Esophagus (tissue), 2 donors: Measurements from ENCODE around the gene DNAJC27. TPM values are rescaled to one million over a fixed set of nuclear protein-coding genes. Genes with fewer than 3 reads are reported as not detected.

Experiments used
- H3K27ac ChIP-seq, 2 donors: one replicate each; pipeline ENCODE4 v1.5.1; 2013; ENCODE audit warnings: low read depth in 2 of 2, mild to moderate bottlenecking in 2 of 2, inconsistent platforms in 1 of 2, low read length in 1 of 2, moderate library complexity in 1 of 2
- H3K27me3 ChIP-seq, 2 donors: one replicate each; pipeline ENCODE4 v1.6.1; 2013; ENCODE audit warnings: low read length in 2 of 2, control low read depth in 1 of 2, mild to moderate bottlenecking in 1 of 2; ENCODE audit not compliant: insufficient read depth in 2 of 2, control insufficient read depth in 1 of 2
- H3K36me3 ChIP-seq, 2 donors: one replicate each; pipeline ENCODE4 v1.6.1; 2013; ENCODE audit warnings: low read length in 1 of 2; ENCODE audit not compliant: control insufficient read depth in 2 of 2, insufficient read depth in 2 of 2
- H3K4me1 ChIP-seq, 2 donors: one replicate each; pipeline ENCODE4 v1.6.1; 2013; ENCODE audit warnings: low read length in 1 of 2; ENCODE audit not compliant: control insufficient read depth in 2 of 2, insufficient read depth in 2 of 2
- H3K4me3 ChIP-seq, 2 donors: one replicate each; pipeline ENCODE4 v1.5.1; 2013; ENCODE audit warnings: low read length in 2 of 2, mild to moderate bottlenecking in 2 of 2, low read depth in 1 of 2, moderate library complexity in 1 of 2
- H3K9me3 ChIP-seq, 2 donors: one replicate each; pipeline ENCODE4 v1.6.1; 2013; ENCODE audit warnings: mild to moderate bottlenecking in 2 of 2, low read depth in 1 of 2, low read length in 1 of 2, moderate library complexity in 1 of 2; ENCODE audit not compliant: control insufficient read depth in 2 of 2, insufficient read depth in 1 of 2
- WGBS, 2 donors: extraction: QIAGEN DNeasy Blood & Tissue Kit; methylation state at CpG; one replicate each; pipeline ENCODE4 v1.1.7; 2013; 5-methylcytosine and 5-hydroxymethylcytosine counted together
- polyA plus RNA-seq, 2 donors: library from polyadenylated mRNA; stranded (reverse); fragments of 200-250 nt; gene quantifications; one replicate each; pipeline ENCODE4 v1.2.3, GENCODE V29; 2013
- donor health status: healthy with polysubstance abuse.
- donor health status: Bipolar disorder and iron deficiency.

DNAJC27 gene
- polyA plus RNA-seq, 2 donors = 1.4 TPM

- H3K27ac ChIP-seq = peak overlapping the region; percentile 98
- H3K9me3 ChIP-seq = no peaks in the 10 kb centered on the region
- H3K27me3 ChIP-seq = no peaks in the 10 kb centered on the region
- H3K4me3 ChIP-seq = peak overlapping the region; percentile 64 to 91
- 0 to 1% methylated on average over 19 of the region's 19 CpGs for WGBS, 2 donors
- no peaks in the 10 kb centered on the region for H3K36me3 ChIP-seq
- H3K4me1 ChIP-seq = peaks cover 0 to 2% of the 10 kb centered on the region in 2 donors
These were observed 683 bp upstream of the DNAJC27 start for GRCh38 chr2:24972315-24972961.

GRCh38 chr2:24971286-24971535 lies 544 bp downstream of the DNAJC27 start:
- H3K27me3 ChIP-seq = no peaks in the 10 kb centered on the region
- H3K36me3 ChIP-seq = peaks cover 0 to under 1% of the 10 kb centered on the region in 2 donors
- peak overlapping the region; percentile 98 for H3K27ac ChIP-seq
- H3K4me3 ChIP-seq = peak overlapping the region; percentile 64 to 91
- peaks cover 0 to 2% of the 10 kb centered on the region in 2 donors for H3K4me1 ChIP-seq
- H3K9me3 ChIP-seq = no peaks in the 10 kb centered on the region
- WGBS, 2 donors = 0 to 1% methylated on average over 23 of the region's 23 CpGs

GRCh38 chr2:24970483-24971285 lies 1.1 kb downstream of the DNAJC27 start:
- peaks cover 0 to 3% of the 10 kb centered on the region in 2 donors for H3K36me3 ChIP-seq
- H3K4me3 ChIP-seq = peak overlapping the region; percentile 64 to 91
- peak overlapping the region; percentile 98 for H3K27ac ChIP-seq
- no peaks in the 10 kb centered on the region for H3K9me3 ChIP-seq
- H3K27me3 ChIP-seq = no peaks in the 10 kb centered on the region
- WGBS, 2 donors = 56 to 57% methylated on average over 27 of the region's 27 CpGs
- H3K4me1 ChIP-seq = peaks cover 0 to 2% of the 10 kb centered on the region in 2 donors

- Histone ChIP-seq H3K36me3 (peaks cover 0 to 3% of the 10 kb centered on the region in 2 donors), H3K4me3 (no peak overlapping the region), H3K9me3 (no peaks in the 10 kb centered on the region), H3K27ac (no peak overlapping the region), H3K27me3 (no peaks in the 10 kb centered on the region), H3K4me1 (peaks cover 0 to 2% of the 10 kb centered on the region in 2 donors)
- whole genome bisulfite sequencing, 2 donors = 65 to 69% methylated on average over 1 of the region's 1 CpG
These were observed 2.0 kb downstream of the DNAJC27 start for GRCh38 chr2:24969784-24970183.

GRCh38 chr2:24961903-24962302 lies 9.9 kb downstream of the DNAJC27 start:
- 86 to 91% methylated on average over 1 of the region's 1 CpG for WGBS, 2 donors
- no peaks in the 10 kb centered on the region for H3K9me3 ChIP-seq
- peaks cover 3 to 7% of the 10 kb centered on the region in 2 donors for H3K36me3 ChIP-seq

GRCh38 chr2:24959761-24960160 lies 12.0 kb downstream of the DNAJC27 start:
- peaks cover 6 to 7% of the 10 kb centered on the region in 2 donors for H3K36me3 ChIP-seq
- no peak overlapping the region for H3K27ac ChIP-seq

More at GRCh38 chr2:24961903-24962302, 9.9 kb downstream of the DNAJC27 start:
- Histone ChIP-seq H3K4me3 (no peak overlapping the region), H3K27ac (no peak overlapping the region), H3K27me3 (no peaks in the 10 kb centered on the region), H3K4me1 (no peaks in the 10 kb centered on the region)

GRCh38 chr2:24958411-24958935 lies 13.3 kb downstream of the DNAJC27 start:
- Histone ChIP-seq H3K27me3 (no peaks in the 10 kb centered on the region), H3K27ac (no peak overlapping the region), H3K4me1 (no peaks in the 10 kb centered on the region), H3K9me3 (no peaks in the 10 kb centered on the region), H3K36me3 (peaks cover 7 to 9% of the 10 kb centered on the region in 2 donors), H3K4me3 (no peak overlapping the region)
- 90 to 95% methylated on average over 3 of the region's 3 CpGs for WGBS, 2 donors

More at GRCh38 chr2:24959761-24960160, 12.0 kb downstream of the DNAJC27 start:
- H3K27me3 ChIP-seq = no peaks in the 10 kb centered on the region
- H3K4me1 ChIP-seq = no peaks in the 10 kb centered on the region
- H3K4me3 ChIP-seq = no peak overlapping the region
- H3K9me3 ChIP-seq = no peaks in the 10 kb centered on the region

- H3K36me3 ChIP-seq = peaks cover 7 to 9% of the 10 kb centered on the region in 2 donors
- no peaks in the 10 kb centered on the region for H3K9me3 ChIP-seq
- H3K4me1 ChIP-seq = no peaks in the 10 kb centered on the region
- no peak overlapping the region for H3K4me3 ChIP-seq
- no peaks in the 10 kb centered on the region for H3K27me3 ChIP-seq
- no peak overlapping the region for H3K27ac ChIP-seq
- 85 to 91% methylated on average over 2 of the region's 2 CpGs for WGBS, 2 donors
These were observed 13.8 kb downstream of the DNAJC27 start for GRCh38 chr2:24957976-24958375.

- peaks cover 7 to 9% of the 10 kb centered on the region in 2 donors for H3K36me3 ChIP-seq
These were observed 14.5 kb downstream of the DNAJC27 start for GRCh38 chr2:24957221-24957620.

More at GRCh38 chr2:24957221-24957620, 14.5 kb downstream of the DNAJC27 start:
- Histone ChIP-seq H3K4me1 (no peaks in the 10 kb centered on the region), H3K4me3 (no peak overlapping the region), H3K9me3 (no peaks in the 10 kb centered on the region), H3K27me3 (no peaks in the 10 kb centered on the region), H3K27ac (no peak overlapping the region)
- 67 to 91% methylated on average over 1 of the region's 1 CpG for whole genome bisulfite sequencing, 2 donors
